Mesangial cell (primary cell): ENCODE results near the gene SNX32. TPM values are rescaled to one million over a fixed set of nuclear protein-coding genes. Genes with fewer than 3 reads are reported as not detected.

Experiments
- total RNA-seq: library from RNA; depleted of rRNA; stranded (reverse); fragments of >200 nt; gene quantifications from 2 replicates; pipeline ENCODE4 v1.2.3, GENCODE V29; 2015

SNX32 gene
- 0.89 TPM in 1 of 2 replicates, not detected in the other for total RNA-seq

GRCh38 chr11:65833297-65834030 is at the start of gene SNX32:
Gene SNX32 (plus strand): TSS chr11:65833963. CDS start chr11:65834066, 103 bp downstream.

GRCh38 chr11:65786786-65787636 is 46.8 kb upstream of the SNX32 start, which contains the start of gene OVOL1:
Gene OVOL1 (plus strand): TSS chr11:65787063. CDS start chr11:65787374, 311 bp downstream.

GRCh38 chr11:65857853-65858680 is 24.3 kb downstream of the SNX32 start, which contains the start of gene CFL1:
Gene CFL1 (minus strand): TSS chr11:65858180. CDS start chr11:65858099, 81 bp downstream.

GRCh38 chr11:65860278-65861164 is 26.8 kb downstream of the SNX32 start, which contains the start of gene MUS81:
Gene MUS81 (plus strand): TSS chr11:65860433. CDS start chr11:65860754, 321 bp downstream.

GRCh38 chr11:65872586-65873317 is 39.0 kb downstream of the SNX32 start, which contains the start of gene EFEMP2:
Gene EFEMP2 (minus strand): TSS chr11:65872800. CDS start chr11:65872354, 446 bp downstream.

GRCh38 chr11:65879617-65880016 is 45.9 kb downstream of the SNX32 start, which contains the start of gene CTSW:
Gene CTSW (plus strand): TSS chr11:65879837. CDS start chr11:65879855, 18 bp downstream.

GRCh38 chr11:65888163-65888814 is 54.5 kb downstream of the SNX32 start, which contains the start of gene FIBP:
Gene FIBP (minus strand): TSS chr11:65888471. CDS start chr11:65888418, 53 bp downstream.

GRCh38 chr11:65890324-65891218 is 56.8 kb downstream of the SNX32 start, which contains the start of gene CCDC85B:
Gene CCDC85B (plus strand): TSS chr11:65890673. CDS start chr11:65890784, 111 bp downstream.

GRCh38 chr11:65900125-65900898 is 66.5 kb downstream of the SNX32 start, which contains the start of gene FOSL1:
Gene FOSL1 (minus strand): TSS chr11:65900388. CDS start chr11:65900339, 49 bp downstream.

Other genes starting within 250 kb of the SNX32 start
- gene KCNK7, start 238.2 kb upstream of the SNX32 start, total RNA-seq, result 0.25 TPM in 1 of 2 replicates, not detected in the other
- 52.6 and 58.7 TPM in 2 replicates for gene MAP3K11, start 219.7 kb upstream of the SNX32 start, total RNA-seq
- 62.6 and 74.9 TPM in 2 replicates for gene PCNX3, start 218.2 kb upstream of the SNX32 start, total RNA-seq
- 48.2 and 73.5 TPM in 2 replicates for gene SIPA1, start 195.9 kb upstream of the SNX32 start, total RNA-seq
- gene RELA, start 171.0 kb upstream of the SNX32 start, total RNA-seq, result 57.8 and 74.3 TPM in 2 replicates
- 46.8 and 47.7 TPM in 2 replicates for gene KAT5, start 121.7 kb upstream of the SNX32 start, total RNA-seq
- 20.2 and 48.9 TPM in 2 replicates for gene RNASEH2C, start 113.2 kb upstream of the SNX32 start, total RNA-seq
- 12.5 and 13.9 TPM in 2 replicates for gene AP5B1, start 53.0 kb upstream of the SNX32 start, total RNA-seq
- gene OVOL1, start 46.9 kb upstream of the SNX32 start, total RNA-seq, result 0.51 TPM in 1 of 2 replicates, not detected in the other
- 1,341 and 2,316 TPM in 2 replicates for gene CFL1, start 24.2 kb downstream of the SNX32 start, total RNA-seq
- gene MUS81, start 26.5 kb downstream of the SNX32 start, total RNA-seq, result 52.4 and 57.2 TPM in 2 replicates
- gene EFEMP2, start 38.8 kb downstream of the SNX32 start, total RNA-seq, result 77.6 and 161 TPM in 2 replicates
- gene CTSW, start 45.9 kb downstream of the SNX32 start, total RNA-seq, result 0.81 TPM in 1 of 2 replicates, not detected in the other
- 176 and 229 TPM in 2 replicates for gene FIBP, start 54.5 kb downstream of the SNX32 start, total RNA-seq
- 55.9 and 59.3 TPM in 2 replicates for gene CCDC85B, start 56.7 kb downstream of the SNX32 start, total RNA-seq
- gene FOSL1, start 66.4 kb downstream of the SNX32 start, total RNA-seq, result 19.8 and 147 TPM in 2 replicates
- gene C11orf68, start 85.1 kb downstream of the SNX32 start, total RNA-seq, result 25.6 and 28.8 TPM in 2 replicates
- gene DRAP1, start 85.5 kb downstream of the SNX32 start, total RNA-seq, result 104 and 182 TPM in 2 replicates
- gene TSGA10IP, start 111.5 kb downstream of the SNX32 start, total RNA-seq, result not detected in 2 replicates
- 48.7 and 51.8 TPM in 2 replicates for gene SART1, start 127.8 kb downstream of the SNX32 start, total RNA-seq
- gene EIF1AD, start 168.2 kb downstream of the SNX32 start, total RNA-seq, result 28.1 and 34.7 TPM in 2 replicates
- gene BANF1, start 168.5 kb downstream of the SNX32 start, total RNA-seq, result 70.9 and 118 TPM in 2 replicates
- gene CST6, start 178.0 kb downstream of the SNX32 start, total RNA-seq, result 2.4 and 18.0 TPM in 2 replicates
- 0.33 and 1.0 TPM in 2 replicates for gene CATSPER1, start 192.5 kb downstream of the SNX32 start, total RNA-seq
- gene GAL3ST3, start 215.2 kb downstream of the SNX32 start, total RNA-seq, result 2.1 and 45.1 TPM in 2 replicates
- 160 and 223 TPM in 2 replicates for gene SF3B2, start 218.4 kb downstream of the SNX32 start, total RNA-seq
- 50.5 and 67.8 TPM in 2 replicates for gene PACS1, start 236.3 kb downstream of the SNX32 start, total RNA-seq